Liver (tissue), 9 donors: Measurements from ENCODE around the gene PRR9. TPM values are rescaled to one million over a fixed set of nuclear protein-coding genes. Genes with fewer than 3 reads are reported as not detected.

Source experiments
- DNase-seq: peaks from one replicate; pipeline ENCODE4 v3.0.0-alpha.2; 2017; ENCODE audit warnings: low spot score
- H3K27ac ChIP-seq, 2 donors: one replicate each; pipeline ENCODE4 v1.7.0; 2013; ENCODE audit warnings: inconsistent platforms in 2 of 2, low read length in 2 of 2, control low read depth in 1 of 2, low read depth in 1 of 2, mild to moderate bottlenecking in 1 of 2
- H3K27me3 ChIP-seq, 4 donors: one replicate each; pipeline versions ENCODE4 v1.6.1 to v1.7.0; 2013; ENCODE audit warnings: low read length in 3 of 4, inconsistent platforms in 1 of 4, mild to moderate bottlenecking in 1 of 4, moderate library complexity in 1 of 4; ENCODE audit not compliant: control insufficient read depth in 4 of 4, insufficient read depth in 4 of 4
- H3K36me3 ChIP-seq, 4 donors: one replicate each; pipeline versions ENCODE4 v1.6.1 to v1.7.0; 2013; ENCODE audit warnings: low read length in 3 of 4, mild to moderate bottlenecking in 3 of 4, low read depth in 1 of 4, moderate library complexity in 1 of 4; ENCODE audit not compliant: control insufficient read depth in 4 of 4, insufficient read depth in 3 of 4
- H3K4me1 ChIP-seq, 4 donors: one replicate each; pipeline versions ENCODE4 v1.6.1 to v1.7.0; 2013; ENCODE audit warnings: low read length in 3 of 4, mild to moderate bottlenecking in 3 of 4, moderate library complexity in 1 of 4; ENCODE audit not compliant: control insufficient read depth in 4 of 4, insufficient read depth in 4 of 4
- H3K4me3 ChIP-seq, 3 donors: one replicate each; pipeline versions ENCODE4 v1.6.1 to v1.7.0; 2013; ENCODE audit warnings: low read length in 3 of 3, control low read depth in 1 of 3, low read depth in 1 of 3, mild to moderate bottlenecking in 1 of 3
- H3K9ac ChIP-seq, 2 donors: one replicate each; pipeline ENCODE4 v1.7.0; 2013; ENCODE audit warnings: low read length in 2 of 2, mild to moderate bottlenecking in 2 of 2, moderate library complexity in 2 of 2, control low read depth in 1 of 2, low read depth in 1 of 2
- H3K9me3 ChIP-seq, 4 donors: one replicate each; pipeline versions ENCODE4 v1.6.1 to v1.7.0; 2013; ENCODE audit warnings: low read length in 3 of 4; ENCODE audit not compliant: control insufficient read depth in 4 of 4
- ATF3 ChIP-seq: IDR thresholded peaks from 2 replicates; pipeline ENCODE4 v1.6.1; 2016; ENCODE audit warnings: antibody characterized with exemption
- CTCF ChIP-seq: fragments of 150-350 bp; IDR thresholded peaks from 2 replicates; pipeline ENCODE4 v1.5.1; 2017; ENCODE audit warnings: improper control_type of control experiment, low read depth, low read length; ENCODE audit not compliant: missing input control
- EGR1 ChIP-seq, 2 donors: IDR thresholded peaks; 2 replicates each; pipeline ENCODE4 v1.6.1; 2016 to 2018; ENCODE audit warnings: antibody characterized with exemption in 2 of 2, low read depth in 2 of 2
- FOXA1 ChIP-seq: IDR thresholded peaks from 2 replicates; pipeline ENCODE4 v1.6.1; 2016; ENCODE audit warnings: antibody characterized with exemption
- FOXA2 ChIP-seq: IDR thresholded peaks from 2 replicates; pipeline ENCODE4 v1.6.1; 2016; ENCODE audit warnings: antibody characterized with exemption
- GABPA ChIP-seq, 2 donors: IDR thresholded peaks in 1 of 2; conservative IDR thresholded peaks in 1 of 2; 2 replicates each; pipeline ENCODE4 v1.6.1; 2016; ENCODE audit warnings: antibody characterized with exemption in 2 of 2, mild to moderate bottlenecking in 1 of 2, moderate library complexity in 1 of 2
- HNF4A ChIP-seq, 2 donors: conservative IDR thresholded peaks; 2 replicates each; pipeline ENCODE4 v1.6.1; 2016; ENCODE audit warnings: antibody characterized with exemption in 2 of 2, mild to moderate bottlenecking in 2 of 2
- HNF4G ChIP-seq: IDR thresholded peaks from 2 replicates; pipeline ENCODE4 v1.6.1; 2016; ENCODE audit warnings: antibody characterized with exemption
- JUND ChIP-seq, 2 donors: IDR thresholded peaks; 2 replicates each; pipeline ENCODE4 v1.6.1; 2016; ENCODE audit warnings: antibody characterized with exemption in 2 of 2
- MAX ChIP-seq: IDR thresholded peaks from 2 replicates; pipeline ENCODE4 v1.6.1; 2016; ENCODE audit warnings: antibody characterized with exemption
- NR2F2 ChIP-seq: IDR thresholded peaks from 2 replicates; pipeline ENCODE4 v1.6.1; 2016; ENCODE audit warnings: antibody characterized with exemption
- RAD21 ChIP-seq, 2 donors: IDR thresholded peaks; 2 replicates each; pipeline ENCODE4 v1.6.1; 2016; ENCODE audit warnings: antibody characterized with exemption in 2 of 2, mild to moderate bottlenecking in 2 of 2
- REST ChIP-seq: IDR thresholded peaks from 2 replicates; pipeline ENCODE4 v1.6.1; 2016; ENCODE audit warnings: antibody characterized with exemption, mild to moderate bottlenecking
- RXRA ChIP-seq, 2 donors: IDR thresholded peaks; 2 replicates each; pipeline ENCODE4 v1.6.1; 2017 to 2018; ENCODE audit warnings: antibody characterized with exemption in 2 of 2, mild to moderate bottlenecking in 1 of 2
- SP1 ChIP-seq: IDR thresholded peaks from 2 replicates; pipeline ENCODE4 v1.6.1; 2018; ENCODE audit warnings: antibody characterized with exemption, mild to moderate bottlenecking
- TAF1 ChIP-seq: conservative IDR thresholded peaks from 2 replicates; pipeline ENCODE4 v1.6.1; 2016; ENCODE audit warnings: antibody characterized with exemption, mild to moderate bottlenecking
- YY1 ChIP-seq: IDR thresholded peaks from 2 replicates; pipeline ENCODE4 v1.6.1; 2016; ENCODE audit warnings: antibody characterized with exemption, mild to moderate bottlenecking
- ZBTB33 ChIP-seq: IDR thresholded peaks from 2 replicates; pipeline ENCODE4 v1.6.1; 2016; ENCODE audit warnings: antibody characterized with exemption
- WGBS: extraction: QIAGEN DNeasy Blood & Tissue Kit; methylation state at CpG from one replicate; pipeline ENCODE4 v1.1.7; 2013; 5-methylcytosine and 5-hydroxymethylcytosine counted together
- polyA plus RNA-seq, 2 donors: library from polyadenylated mRNA; stranded (reverse) in 1 of 2; unstranded in 1 of 2; fragments of 200-250 nt in 1 of 2; fragments of >200 nt in 1 of 2; fragmentation: Nextera tagmentation in 1 of 2; extraction: Ambion mirVana in 1 of 2; gene quantifications; one replicate each; pipeline versions ENCODE4 v1.2.1 to v1.2.3, GENCODE V29; 2013 to 2015
- total RNA-seq, 2 donors: library from RNA; depleted of rRNA; stranded (reverse); fragments of >200 nt; gene quantifications; one replicate each; pipeline ENCODE4 v1.2.3, GENCODE V29; 2014
- donor health status: healthy.
- donor health status: healthy.
- donor health status: healthy.
- donor health status: healthy.
- donor health status: healthy.

PRR9 gene
- total and polyA plus RNA-seq, 4 donors = not detected

GRCh38 chr1:153231785-153232184 lies 14.4 kb downstream of the PRR9 start:
- no peaks in the 10 kb centered on the region for H3K9me3 ChIP-seq
- 61% methylated on average over 2 of the region's 2 CpGs for WGBS
- H3K9ac ChIP-seq = no peak overlapping the region
- TF ChIP-seq HNF4G (no peak), RXRA (IDR thresholded peaks at IDR 0.05) (no peak), HNF4A (conservative IDR thresholded peaks at IDR 0.05) (no peak), NR2F2 (no peak), ATF3 (no peak), TAF1 (no peak), EGR1 (IDR thresholded peaks at IDR 0.05; ENCODE audit: low read depth in 2 of 2) (no peak), JUND (IDR thresholded peaks at IDR 0.05) (no peak), RAD21 (IDR thresholded peaks at IDR 0.05) (no peak), YY1 (no peak), FOXA2 (no peak), CTCF (no peak), SP1 (no peak), REST (no peak), GABPA (IDR thresholded peaks at IDR 0.05 in 1 of 2, conservative IDR thresholded peaks at IDR 0.05 in 1 of 2) (no peak), MAX (no peak), FOXA1 (no peak)
- no peaks in the 10 kb centered on the region for H3K36me3 ChIP-seq
- peaks cover 0 to 2% (median 0%) of the 10 kb centered on the region in 4 donors for H3K27me3 ChIP-seq
- no peak overlapping the region for H3K4me3 ChIP-seq
- DNase-seq = no peak
- no peak overlapping the region for H3K27ac ChIP-seq
- H3K4me1 ChIP-seq = no peaks in the 10 kb centered on the region

- no peaks in the 10 kb centered on the region for H3K36me3 ChIP-seq
- 69% methylated on average over 3 of the region's 3 CpGs for WGBS
- no peak overlapping the region for H3K27ac ChIP-seq
- H3K4me1 ChIP-seq = no peaks in the 10 kb centered on the region
- TF ChIP-seq ZBTB33 = no peak
- no peak for TF ChIP-seq ATF3
- no peak for TF ChIP-seq YY1
- TF ChIP-seq JUND (IDR thresholded peaks at IDR 0.05) = no peak
- no peak for TF ChIP-seq HNF4A (conservative IDR thresholded peaks at IDR 0.05)
- no peak for TF ChIP-seq EGR1 (IDR thresholded peaks at IDR 0.05; ENCODE audit: low read depth in 2 of 2)
- no peak for TF ChIP-seq FOXA1
- peaks cover 0 to 2% (median 0%) of the 10 kb centered on the region in 4 donors for H3K27me3 ChIP-seq
- H3K4me3 ChIP-seq = no peak overlapping the region
- DNase-seq = no peak
- no peak overlapping the region for H3K9ac ChIP-seq
- H3K9me3 ChIP-seq = no peaks in the 10 kb centered on the region
Observed at GRCh38 chr1:153232553-153232952, 15.2 kb downstream of the PRR9 start.
